ENCODE data around the gene ZMYND11.

Gene ZMYND11

DNA sequence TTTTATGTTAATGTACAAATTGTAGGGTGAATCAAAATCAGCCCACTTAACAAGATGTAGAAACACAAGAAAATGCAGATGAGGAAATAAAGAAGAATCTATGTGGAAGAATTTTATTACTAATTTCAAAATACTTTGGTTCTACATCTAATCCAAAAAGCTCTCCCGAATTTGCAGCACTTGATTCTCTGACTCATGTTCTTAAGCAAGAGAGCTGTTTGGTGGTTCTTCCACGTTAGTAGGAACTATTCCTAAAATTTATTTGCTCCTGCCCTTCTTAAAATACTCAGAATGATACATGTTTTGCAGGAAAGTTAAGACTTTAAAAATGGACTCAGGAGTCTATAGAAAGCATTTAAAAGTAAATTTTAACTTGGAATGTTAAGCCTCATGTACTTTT is 91.8 kb downstream of the ZMYND11 start:
- Histone ChIP-seq H3K4me3 (replicated peaks; ENCODE audit: low read depth, low read length) (no peak overlapping the region), H3K36me3 (ENCODE audit: control insufficient read depth, insufficient read depth, low read length) (no peaks in the 10 kb centered on the region), H3K27me3 (replicated peaks; ENCODE audit: control insufficient read depth, insufficient read depth, low read length) (no peaks in the 10 kb centered on the region)
- TF ChIP-seq, protein P1, sequence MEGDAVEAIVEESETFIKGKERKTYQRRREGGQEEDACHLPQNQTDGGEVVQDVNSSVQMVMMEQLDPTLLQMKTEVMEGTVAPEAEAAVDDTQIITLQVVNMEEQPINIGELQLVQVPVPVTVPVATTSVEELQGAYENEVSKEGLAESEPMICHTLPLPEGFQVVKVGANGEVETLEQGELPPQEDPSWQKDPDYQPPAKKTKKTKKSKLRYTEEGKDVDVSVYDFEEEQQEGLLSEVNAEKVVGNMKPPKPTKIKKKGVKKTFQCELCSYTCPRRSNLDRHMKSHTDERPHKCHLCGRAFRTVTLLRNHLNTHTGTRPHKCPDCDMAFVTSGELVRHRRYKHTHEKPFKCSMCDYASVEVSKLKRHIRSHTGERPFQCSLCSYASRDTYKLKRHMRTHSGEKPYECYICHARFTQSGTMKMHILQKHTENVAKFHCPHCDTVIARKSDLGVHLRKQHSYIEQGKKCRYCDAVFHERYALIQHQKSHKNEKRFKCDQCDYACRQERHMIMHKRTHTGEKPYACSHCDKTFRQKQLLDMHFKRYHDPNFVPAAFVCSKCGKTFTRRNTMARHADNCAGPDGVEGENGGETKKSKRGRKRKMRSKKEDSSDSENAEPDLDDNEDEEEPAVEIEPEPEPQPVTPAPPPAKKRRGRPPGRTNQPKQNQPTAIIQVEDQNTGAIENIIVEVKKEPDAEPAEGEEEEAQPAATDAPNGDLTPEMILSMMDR (IDR thresholded peaks at IDR 0.05; ENCODE audit: insufficient read depth, low read length, poor library complexity, severe bottlenecking), result no peak
- no peak for DNase-seq (ENCODE audit: extremely low read depth, insufficient read length)

DNA sequence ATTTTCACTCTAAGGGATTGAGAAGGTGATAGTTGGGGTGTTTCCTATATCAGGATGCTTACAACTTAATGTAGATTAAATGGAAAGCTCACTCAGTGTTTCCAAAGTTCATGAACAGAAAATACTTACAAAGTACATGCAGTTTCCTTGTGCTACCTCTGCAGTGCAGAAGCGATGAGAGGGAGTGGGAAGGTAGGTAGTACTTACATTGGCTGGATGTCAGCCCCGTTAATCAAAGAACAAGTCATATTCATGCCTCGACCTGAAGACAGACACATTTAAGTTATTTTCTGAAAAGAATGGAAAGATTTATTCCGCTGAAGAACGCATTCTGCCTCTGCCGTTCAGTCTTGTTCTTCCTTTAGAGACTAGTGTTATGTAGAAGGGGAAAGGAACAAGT is 93.1 kb downstream of the ZMYND11 start:
- TF ChIP-seq, protein P1 (IDR thresholded peaks at IDR 0.05; ENCODE audit: insufficient read depth, low read length, poor library complexity, severe bottlenecking), result no peak
- Histone ChIP-seq H3K27me3 (replicated peaks; ENCODE audit: control insufficient read depth, insufficient read depth, low read length) (no peaks in the 10 kb centered on the region), H3K36me3 (ENCODE audit: control insufficient read depth, insufficient read depth, low read length) (no peaks in the 10 kb centered on the region), H3K4me3 (replicated peaks; ENCODE audit: low read depth, low read length) (no peak overlapping the region)
- DNase-seq (ENCODE audit: extremely low read depth, insufficient read length), result no peak

DNA sequence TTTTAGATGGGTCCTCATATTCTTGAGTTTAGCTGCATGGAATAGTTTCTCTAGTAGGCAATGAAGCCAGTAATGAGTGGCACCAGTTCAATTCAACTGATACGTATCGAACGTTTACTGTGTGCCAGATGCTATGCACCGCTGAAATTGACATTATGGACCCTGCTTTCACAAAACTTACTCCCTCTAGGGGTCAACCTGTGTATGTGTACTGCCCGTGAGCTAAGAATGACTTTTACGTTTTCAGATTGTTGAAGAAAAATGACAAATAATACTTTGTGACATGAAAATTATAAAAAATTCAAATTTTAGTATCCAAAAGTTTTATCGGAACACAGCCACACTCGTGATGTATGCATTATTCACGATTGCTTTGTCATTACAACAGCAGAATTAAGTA is 95.5 kb downstream of the ZMYND11 start:
- no peaks in the 10 kb centered on the region for H3K27me3 ChIP-seq (replicated peaks; ENCODE audit: control insufficient read depth, insufficient read depth, low read length)
- TF ChIP-seq, protein P1 (IDR thresholded peaks at IDR 0.05; ENCODE audit: insufficient read depth, low read length, poor library complexity, severe bottlenecking), result no peak
- H3K36me3 ChIP-seq (ENCODE audit: control insufficient read depth, insufficient read depth, low read length), result no peaks in the 10 kb centered on the region
- no peak for DNase-seq (ENCODE audit: extremely low read depth, insufficient read length)
- no peak overlapping the region for H3K4me3 ChIP-seq (replicated peaks; ENCODE audit: low read depth, low read length)

DNA sequence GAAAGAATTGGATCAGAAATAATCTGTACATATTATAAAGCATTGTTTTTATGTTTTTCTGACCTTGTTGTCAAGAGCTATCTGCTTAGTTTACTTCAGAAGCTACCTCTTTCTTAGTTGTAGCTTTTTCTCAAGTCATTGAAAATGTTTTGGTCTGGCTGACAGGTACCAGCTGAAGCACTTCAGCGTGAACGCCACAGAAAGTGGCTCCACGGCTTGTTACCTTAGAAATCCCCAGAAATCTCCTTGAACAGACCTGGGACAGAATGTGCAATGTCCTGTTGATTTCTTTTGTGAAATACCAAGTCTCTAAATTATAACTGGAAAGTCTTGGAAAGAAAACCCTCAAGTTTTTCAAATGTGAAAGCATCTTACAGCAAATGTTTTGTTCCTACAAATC is 96.8 kb downstream of the ZMYND11 start:
- Histone ChIP-seq H3K4me3 (replicated peaks; ENCODE audit: low read depth, low read length) (no peak overlapping the region), H3K36me3 (ENCODE audit: control insufficient read depth, insufficient read depth, low read length) (no peaks in the 10 kb centered on the region), H3K27me3 (replicated peaks; ENCODE audit: control insufficient read depth, insufficient read depth, low read length) (no peaks in the 10 kb centered on the region)
- TF ChIP-seq, protein P1 (IDR thresholded peaks at IDR 0.05; ENCODE audit: insufficient read depth, low read length, poor library complexity, severe bottlenecking), result no peak
- no peak for DNase-seq (ENCODE audit: extremely low read depth, insufficient read length)

DNA sequence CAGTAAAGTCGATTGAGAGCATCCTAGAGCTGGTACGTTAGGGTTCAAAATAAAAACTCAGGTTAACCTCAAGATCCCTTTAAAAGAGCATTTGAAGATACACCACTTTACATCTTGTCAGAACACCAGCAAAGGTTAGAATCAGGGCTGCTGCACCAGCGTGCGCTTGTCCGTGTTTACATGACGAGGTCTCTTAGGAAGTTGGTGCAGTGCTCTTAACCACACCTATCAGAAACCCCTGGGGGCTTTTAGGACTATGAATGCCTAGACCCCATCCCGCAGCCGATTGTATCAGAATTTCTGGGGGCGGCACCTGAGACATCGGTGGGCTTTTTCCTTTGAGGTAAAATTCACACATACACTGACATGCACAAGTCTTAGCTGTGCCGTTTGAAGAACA is 97.6 kb downstream of the ZMYND11 start:
- no peak for DNase-seq (ENCODE audit: extremely low read depth, insufficient read length)
- no peaks in the 10 kb centered on the region; the same call in 1 of the 2 replicates for H3K36me3 ChIP-seq (ENCODE audit: control insufficient read depth, insufficient read depth, low read length)
- no peaks in the 10 kb centered on the region for H3K27me3 ChIP-seq (replicated peaks; ENCODE audit: control insufficient read depth, insufficient read depth, low read length)
- no peak overlapping the region for H3K4me3 ChIP-seq (replicated peaks; ENCODE audit: low read depth, low read length)
- TF ChIP-seq, protein P1 (IDR thresholded peaks at IDR 0.05; ENCODE audit: insufficient read depth, low read length, poor library complexity, severe bottlenecking), result no peak

DNA sequence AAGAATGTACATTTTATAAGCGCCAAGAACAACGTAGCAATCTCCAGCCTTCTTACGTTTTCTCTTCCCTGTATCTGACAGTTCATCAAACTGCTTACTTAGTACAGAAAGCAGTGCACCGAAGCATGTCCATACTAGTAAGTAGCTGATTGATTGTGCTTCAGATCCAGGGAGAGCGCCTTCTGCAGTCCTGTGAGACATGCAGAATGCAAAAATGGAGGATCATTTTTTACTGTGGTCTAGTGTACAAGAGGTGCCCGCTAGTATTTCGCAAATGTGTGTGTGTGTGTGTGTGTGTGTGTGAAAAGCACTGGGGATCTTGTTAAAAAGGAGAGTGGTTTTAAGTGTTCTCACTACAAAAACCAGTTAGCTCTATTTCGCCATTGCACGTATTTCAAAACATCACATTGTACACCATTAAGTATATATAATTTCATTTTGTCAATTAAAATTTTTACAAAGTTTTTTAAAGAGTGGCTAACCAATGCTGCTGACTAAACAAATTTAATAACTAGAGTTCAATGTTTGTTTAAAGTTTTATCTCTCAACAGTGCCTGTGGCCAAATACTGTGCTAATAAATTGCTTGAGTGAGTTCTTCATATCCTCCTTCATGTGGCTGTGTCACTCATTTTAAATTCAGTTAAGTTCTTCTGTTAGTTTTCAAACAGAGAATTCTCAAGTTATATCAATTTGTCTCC is 99.6 kb downstream of the ZMYND11 start:
- H3K36me3 ChIP-seq (ENCODE audit: control insufficient read depth, insufficient read depth, low read length), result no peaks in the 10 kb centered on the region; the same call in 1 of the 2 replicates
- TF ChIP-seq, protein P1 (IDR thresholded peaks at IDR 0.05; ENCODE audit: insufficient read depth, low read length, poor library complexity, severe bottlenecking), result no peak
- no peaks in the 10 kb centered on the region for H3K27me3 ChIP-seq (replicated peaks; ENCODE audit: control insufficient read depth, insufficient read depth, low read length)
- no peak for DNase-seq (ENCODE audit: extremely low read depth, insufficient read length)
- H3K4me3 ChIP-seq (replicated peaks; ENCODE audit: low read depth, low read length), result no peak overlapping the region

Data from GM06990 (cell line).